Spleen (tissue), 7 donors: ENCODE measurements around the gene TNPO3.

Experiments
- POLR2AphosphoS5 ChIP-seq, 3 donors: sonication (generic); formaldehyde crosslinking; IDR thresholded peaks; one replicate each; pipeline ENCODE4 v1.5.1; 2017; ENCODE audit warnings: antibody characterized with exemption in 3 of 3
- TF ChIP-seq, protein P1 (sequence below), 11 experiments: fragments of 200-600 bp in 7 of 11; fragments of 450-650 bp in 4 of 11; sonication (generic) in 4 of 11; IDR thresholded peaks in 8 of 11; conservative IDR thresholded peaks in 3 of 11; 1 replicate in 7 of 11; 2 replicates in 4 of 11; pipeline versions ENCODE4 v1.4.0 to v1.8.0; 2016 to 2021; ENCODE audit warnings: antibody characterized with exemption in 11 of 11, inconsistent platforms in 4 of 11, mild to moderate bottlenecking in 1 of 11
- donor health status: DM: no; HTN: no; CAD: no; lungs with moderate emphysema.
- donor health status: DM: no; HTN: no; CAD: no.
- donor health status: DM: no; HTN: no; CAD: no.

DNA sequence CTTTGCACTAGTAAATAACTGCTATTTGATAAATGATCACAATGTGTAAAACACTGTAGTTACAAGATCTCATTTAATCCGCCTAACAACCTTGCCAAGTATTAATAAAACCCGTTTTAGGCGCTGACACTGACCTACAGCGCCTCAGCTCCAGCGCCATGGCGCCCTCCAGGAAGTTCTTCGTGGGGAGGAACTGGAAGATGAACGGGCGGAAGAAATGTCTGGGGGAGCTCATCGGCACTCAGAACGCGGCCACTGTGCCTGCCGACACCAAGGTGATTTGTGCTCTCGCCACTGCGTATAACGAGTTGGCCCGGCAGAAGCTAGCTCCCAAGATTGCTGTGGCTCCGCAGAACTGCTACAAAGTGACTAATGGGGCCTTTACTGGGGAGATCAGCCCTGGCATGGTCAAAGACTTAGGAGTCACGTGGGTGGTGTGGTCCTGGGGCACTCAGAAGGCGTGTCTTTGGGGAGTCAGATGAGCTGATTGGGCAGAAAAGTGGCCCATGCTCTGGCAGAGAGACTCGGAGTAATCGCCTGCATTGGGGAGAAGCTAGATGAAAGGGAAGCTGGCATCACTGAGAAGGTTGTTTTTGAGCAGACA lies 1.1 kb upstream of the TNPO3 start:
- no peak for TF ChIP-seq POLR2AphosphoS5 (IDR thresholded peaks at IDR 0.05)
- TF ChIP-seq, protein P1, sequence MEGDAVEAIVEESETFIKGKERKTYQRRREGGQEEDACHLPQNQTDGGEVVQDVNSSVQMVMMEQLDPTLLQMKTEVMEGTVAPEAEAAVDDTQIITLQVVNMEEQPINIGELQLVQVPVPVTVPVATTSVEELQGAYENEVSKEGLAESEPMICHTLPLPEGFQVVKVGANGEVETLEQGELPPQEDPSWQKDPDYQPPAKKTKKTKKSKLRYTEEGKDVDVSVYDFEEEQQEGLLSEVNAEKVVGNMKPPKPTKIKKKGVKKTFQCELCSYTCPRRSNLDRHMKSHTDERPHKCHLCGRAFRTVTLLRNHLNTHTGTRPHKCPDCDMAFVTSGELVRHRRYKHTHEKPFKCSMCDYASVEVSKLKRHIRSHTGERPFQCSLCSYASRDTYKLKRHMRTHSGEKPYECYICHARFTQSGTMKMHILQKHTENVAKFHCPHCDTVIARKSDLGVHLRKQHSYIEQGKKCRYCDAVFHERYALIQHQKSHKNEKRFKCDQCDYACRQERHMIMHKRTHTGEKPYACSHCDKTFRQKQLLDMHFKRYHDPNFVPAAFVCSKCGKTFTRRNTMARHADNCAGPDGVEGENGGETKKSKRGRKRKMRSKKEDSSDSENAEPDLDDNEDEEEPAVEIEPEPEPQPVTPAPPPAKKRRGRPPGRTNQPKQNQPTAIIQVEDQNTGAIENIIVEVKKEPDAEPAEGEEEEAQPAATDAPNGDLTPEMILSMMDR (IDR thresholded peaks at IDR 0.05 in 8 of 11, conservative IDR thresholded peaks at IDR 0.05 in 3 of 11): no peak
